D721Med (cell line): ENCODE data around the gene SIRT6.

Source experiments
- DNase-seq: peaks from one replicate; pipeline ENCODE4 v3.0.0; 2011; ENCODE audit warnings: low spot score; ENCODE audit not compliant: insufficient read length
- FAIRE-seq: peaks from 2 replicates; lab custom pipeline; 2011; peaks lifted over from hg19 to GRCh38; lab: Jason Lieb, UNC
- TF ChIP-seq, protein P1 (sequence below): IDR thresholded peaks from 2 replicates; pipeline ENCODE4 v1.5.1; 2012; ENCODE audit warnings: mild to moderate bottlenecking, control low read depth; ENCODE audit not compliant: insufficient read depth; ENCODE audit errors: missing control alignments

The SIRT6 gene

DNA sequence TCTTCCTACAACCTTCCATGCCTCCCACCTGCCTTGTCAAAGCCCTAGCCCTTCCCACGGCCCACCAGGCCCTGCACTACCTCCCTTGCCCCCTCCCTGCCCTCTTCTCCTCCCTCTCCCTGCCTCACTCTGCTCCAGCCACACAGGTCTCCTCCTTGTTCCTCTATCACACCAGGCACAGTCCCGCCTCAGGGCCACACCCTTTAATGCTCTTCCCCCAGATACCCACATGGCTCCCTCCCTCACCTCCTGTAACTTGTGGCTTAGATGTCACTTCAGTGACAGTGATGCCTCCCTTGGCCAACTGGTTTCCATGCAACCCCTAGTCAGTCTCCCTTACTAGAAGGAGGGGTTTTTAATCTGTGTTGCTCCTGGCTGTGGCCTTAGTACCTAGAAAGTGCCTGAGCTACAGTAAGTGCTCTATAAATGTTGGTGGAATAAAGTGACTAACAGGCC, 1.3 kb downstream of the SIRT6 start:
- no peak for FAIRE-seq
- TF ChIP-seq, protein P1, sequence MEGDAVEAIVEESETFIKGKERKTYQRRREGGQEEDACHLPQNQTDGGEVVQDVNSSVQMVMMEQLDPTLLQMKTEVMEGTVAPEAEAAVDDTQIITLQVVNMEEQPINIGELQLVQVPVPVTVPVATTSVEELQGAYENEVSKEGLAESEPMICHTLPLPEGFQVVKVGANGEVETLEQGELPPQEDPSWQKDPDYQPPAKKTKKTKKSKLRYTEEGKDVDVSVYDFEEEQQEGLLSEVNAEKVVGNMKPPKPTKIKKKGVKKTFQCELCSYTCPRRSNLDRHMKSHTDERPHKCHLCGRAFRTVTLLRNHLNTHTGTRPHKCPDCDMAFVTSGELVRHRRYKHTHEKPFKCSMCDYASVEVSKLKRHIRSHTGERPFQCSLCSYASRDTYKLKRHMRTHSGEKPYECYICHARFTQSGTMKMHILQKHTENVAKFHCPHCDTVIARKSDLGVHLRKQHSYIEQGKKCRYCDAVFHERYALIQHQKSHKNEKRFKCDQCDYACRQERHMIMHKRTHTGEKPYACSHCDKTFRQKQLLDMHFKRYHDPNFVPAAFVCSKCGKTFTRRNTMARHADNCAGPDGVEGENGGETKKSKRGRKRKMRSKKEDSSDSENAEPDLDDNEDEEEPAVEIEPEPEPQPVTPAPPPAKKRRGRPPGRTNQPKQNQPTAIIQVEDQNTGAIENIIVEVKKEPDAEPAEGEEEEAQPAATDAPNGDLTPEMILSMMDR: no peak

DNA sequence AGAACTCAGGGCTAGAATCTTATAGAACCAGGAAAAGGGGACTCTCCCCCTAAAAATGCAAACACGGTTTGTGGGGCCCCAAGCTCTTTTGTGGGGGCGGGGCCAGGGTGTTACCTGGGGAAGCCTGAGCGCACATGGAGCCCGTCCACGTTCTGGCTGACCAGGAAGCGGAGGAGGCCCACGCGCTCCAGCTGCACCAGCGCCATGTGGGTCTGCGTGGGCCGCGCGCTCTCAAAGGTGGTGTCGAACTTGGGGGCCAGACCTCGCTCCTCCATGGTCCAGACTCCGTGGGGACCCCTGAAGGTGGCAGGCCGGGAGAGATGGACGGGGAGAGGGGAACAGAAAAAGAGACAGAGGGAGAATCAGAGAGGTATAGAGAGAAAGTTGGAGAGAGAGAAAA, 3.4 kb downstream of the SIRT6 start:
- DNase-seq (no peak), FAIRE-seq (no peak)
- TF ChIP-seq, protein P1: no peak

More for the DNA sequence above, 1.3 kb downstream of the SIRT6 start:
- DNase-seq: no peak

DNA sequence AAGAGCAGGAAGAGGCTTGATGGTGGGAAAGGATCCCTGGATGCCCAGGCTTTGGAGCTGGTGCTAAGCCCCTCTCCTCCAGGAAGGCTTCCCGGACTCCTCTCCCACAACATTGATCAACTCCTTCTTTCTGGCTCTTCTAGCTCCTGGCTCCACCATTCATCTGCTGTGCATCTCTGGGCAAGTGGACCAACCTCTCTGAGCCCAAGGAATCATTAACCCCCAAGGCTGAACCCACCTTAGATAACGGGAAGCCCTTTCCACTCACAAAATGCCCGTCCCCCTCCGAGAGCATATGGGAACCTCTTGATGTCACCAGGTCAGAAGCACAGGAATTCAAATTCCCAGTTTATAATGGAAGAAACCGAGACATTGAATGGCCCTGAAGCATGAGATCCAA, 5.2 kb downstream of the SIRT6 start:
- TF ChIP-seq, protein P1: no peak
- no peak for FAIRE-seq
- no peak for DNase-seq

DNA sequence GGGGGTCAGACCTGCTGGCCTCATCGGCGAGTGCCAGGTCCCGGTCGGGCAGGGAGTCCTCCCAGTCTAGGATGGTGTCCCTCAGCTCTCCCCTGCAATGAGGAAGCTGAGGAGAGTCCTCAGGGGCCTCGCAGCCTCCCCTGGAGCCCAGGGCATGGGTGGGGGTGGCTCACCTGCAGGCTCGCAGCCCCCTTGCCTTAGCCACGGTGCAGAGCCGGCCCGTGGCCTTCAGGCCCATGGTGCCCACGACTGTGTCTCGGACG, 6.8 kb downstream of the SIRT6 start:
- DNase-seq: no peak
- TF ChIP-seq, protein P1: no peak
- no peak for FAIRE-seq

DNA sequence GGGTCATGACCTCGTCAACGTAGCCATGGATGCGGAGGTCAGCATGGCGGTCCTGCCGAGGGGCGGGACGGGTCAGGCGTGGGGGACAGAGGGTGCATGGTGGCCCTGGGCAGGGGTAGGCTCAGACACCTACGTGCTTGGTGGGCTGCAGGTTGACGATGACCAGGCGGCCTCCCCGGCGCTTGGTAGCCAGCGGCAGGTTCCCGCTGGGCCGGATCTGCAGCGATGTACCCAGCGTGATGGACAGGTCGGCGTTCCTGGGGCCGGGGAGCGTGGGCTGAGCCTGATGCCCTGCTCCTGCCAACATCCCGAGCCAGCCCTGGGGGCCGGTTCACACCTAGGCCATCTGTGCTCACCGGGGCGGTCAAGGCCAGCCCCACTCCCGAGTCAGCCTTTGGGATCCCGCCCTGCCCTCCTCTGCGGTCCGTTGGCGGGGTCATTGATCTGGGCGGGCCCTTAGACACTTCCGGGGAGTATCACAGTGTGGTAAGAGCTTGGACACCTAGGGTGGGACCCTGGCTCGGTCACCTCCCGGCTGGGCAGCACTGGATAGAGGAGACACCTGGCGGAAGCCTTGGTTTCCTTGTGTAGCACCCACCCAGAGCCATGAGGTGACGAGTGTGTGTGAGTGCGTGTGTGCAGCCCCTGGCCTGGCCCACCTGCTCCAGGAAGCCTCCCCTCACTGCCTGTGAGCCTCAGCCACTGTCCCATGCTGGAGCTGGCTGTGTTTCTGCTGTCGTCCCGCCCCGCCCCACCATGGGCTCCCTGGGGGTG, 7.3 kb downstream of the SIRT6 start:
- FAIRE-seq (no peak), DNase-seq (no peak)
- TF ChIP-seq, protein P1: no peak

DNA sequence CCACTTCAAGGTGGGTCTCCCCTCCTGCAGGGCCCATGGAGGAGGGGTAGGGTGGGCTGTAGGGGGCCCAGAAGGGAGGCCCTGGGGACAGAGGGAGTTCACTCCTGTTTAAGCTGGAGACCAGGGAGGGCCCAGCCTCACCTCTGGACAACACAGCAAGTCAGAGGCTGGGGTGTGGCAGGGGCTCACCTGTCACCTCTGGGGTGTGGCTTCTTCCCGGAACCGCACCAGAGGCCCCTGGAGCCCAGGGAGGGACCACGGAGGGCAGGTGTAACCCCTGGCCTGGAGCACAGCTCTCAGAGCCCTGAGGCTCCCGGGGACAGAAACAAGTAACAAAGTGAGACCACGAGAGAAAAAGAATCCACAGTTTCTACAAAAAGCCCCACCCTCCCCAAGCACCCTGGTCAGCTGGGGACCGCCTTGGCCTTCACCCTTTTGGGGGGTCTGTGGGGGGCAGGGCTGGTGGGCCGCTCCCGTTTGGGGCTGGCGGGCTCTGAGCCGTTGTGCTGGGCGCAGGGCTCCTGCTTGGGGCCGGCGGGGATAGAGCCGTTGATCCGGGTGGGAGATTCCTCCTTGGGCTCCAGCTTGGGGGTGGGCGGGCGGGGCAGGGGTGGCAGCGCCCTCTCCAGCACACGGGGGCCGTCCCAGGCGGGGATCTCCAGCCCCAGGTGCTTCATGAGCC, 8.0 kb downstream of the SIRT6 start:
- no peak for FAIRE-seq
- DNase-seq: no peak
- TF ChIP-seq, protein P1: no peak

DNA sequence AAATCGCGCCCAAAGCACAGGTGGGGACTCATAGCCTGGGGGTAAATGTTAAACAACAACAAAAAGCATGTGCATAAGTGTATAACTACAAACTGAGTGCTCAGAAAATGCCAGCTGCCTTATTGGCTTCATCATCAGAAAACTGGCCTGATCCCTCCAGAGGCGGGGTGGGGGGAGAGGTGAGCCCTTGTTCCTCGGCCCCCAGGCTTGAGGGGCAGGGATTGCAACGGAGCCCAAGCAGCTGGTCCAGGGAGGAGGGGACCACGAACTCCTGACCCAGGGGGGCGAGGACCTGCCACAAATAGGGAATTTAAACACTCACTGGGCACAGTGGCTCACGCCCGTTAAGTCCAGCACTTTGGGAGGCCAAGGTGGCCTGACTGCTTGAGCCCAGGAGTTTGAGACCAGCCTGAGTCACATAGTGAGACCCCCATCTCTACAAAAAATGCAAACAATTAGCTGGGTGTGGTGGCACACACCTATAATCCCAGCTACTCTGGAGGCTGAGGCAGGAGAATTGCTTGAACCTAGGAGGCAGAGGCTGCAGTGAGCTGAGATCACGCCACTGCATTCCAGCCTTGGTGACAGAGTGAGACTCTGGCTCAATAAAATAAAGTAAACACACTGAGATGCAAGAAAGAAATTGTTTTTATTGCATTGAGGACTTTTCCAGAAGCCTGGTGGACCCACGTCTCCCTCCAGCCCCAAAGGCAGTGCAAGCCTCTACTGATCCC, 8.7 kb downstream of the SIRT6 start:
- DNase-seq (no peak), FAIRE-seq (no peak)
- TF ChIP-seq, protein P1: no peak
